ENCODE results near the gene TRIM65.

Gene TRIM65, protein sequence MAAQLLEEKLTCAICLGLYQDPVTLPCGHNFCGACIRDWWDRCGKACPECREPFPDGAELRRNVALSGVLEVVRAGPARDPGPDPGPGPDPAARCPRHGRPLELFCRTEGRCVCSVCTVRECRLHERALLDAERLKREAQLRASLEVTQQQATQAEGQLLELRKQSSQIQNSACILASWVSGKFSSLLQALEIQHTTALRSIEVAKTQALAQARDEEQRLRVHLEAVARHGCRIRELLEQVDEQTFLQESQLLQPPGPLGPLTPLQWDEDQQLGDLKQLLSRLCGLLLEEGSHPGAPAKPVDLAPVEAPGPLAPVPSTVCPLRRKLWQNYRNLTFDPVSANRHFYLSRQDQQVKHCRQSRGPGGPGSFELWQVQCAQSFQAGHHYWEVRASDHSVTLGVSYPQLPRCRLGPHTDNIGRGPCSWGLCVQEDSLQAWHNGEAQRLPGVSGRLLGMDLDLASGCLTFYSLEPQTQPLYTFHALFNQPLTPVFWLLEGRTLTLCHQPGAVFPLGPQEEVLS

DNA sequence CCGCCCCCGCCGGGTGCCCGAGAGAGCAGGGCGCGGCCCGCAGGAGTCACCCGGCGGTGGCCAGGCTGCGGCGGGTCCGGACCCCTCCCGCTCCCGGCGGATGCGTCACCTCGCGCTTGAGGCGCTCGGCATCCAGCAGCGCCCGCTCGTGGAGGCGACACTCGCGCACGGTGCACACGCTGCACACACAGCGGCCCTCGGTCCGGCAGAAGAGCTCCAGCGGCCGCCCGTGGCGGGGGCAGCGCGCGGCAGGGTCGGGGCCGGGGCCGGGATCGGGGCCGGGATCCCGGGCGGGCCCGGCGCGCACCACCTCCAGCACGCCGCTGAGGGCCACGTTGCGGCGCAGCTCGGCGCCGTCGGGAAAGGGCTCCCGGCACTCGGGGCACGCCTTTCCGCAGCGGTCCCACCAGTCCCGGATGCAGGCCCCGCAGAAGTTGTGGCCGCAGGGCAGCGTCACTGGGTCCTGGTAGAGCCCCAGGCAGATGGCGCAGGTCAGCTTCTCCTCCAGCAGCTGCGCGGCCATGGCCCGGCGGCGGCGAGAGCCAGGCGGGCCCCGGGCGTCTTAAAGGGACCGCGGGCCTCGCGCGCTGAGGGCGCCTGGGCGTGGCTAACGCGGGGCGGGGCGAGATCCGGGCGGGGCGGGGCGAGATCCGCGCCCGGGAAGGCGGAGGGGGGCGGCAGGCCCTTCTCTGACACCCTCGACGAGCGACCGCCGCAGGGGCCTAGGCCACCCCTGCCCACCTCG lies at the start of gene TRIM65:
Gene TRIM65, minus strand, starts transcription at position 537 of the 745 bp plus-strand sequence. Its CDS starts 14 bp downstream, at position 523.
- DNase-seq (ENCODE audit: low spot score): peak; percentile 80
- H3K36me3 Mint-ChIP-seq (ENCODE audit: low read depth): peaks cover 30% of the 10 kb centered on the region
- H3K27ac Mint-ChIP-seq: peak within 1 kb of the TSS; percentile 75
- no peaks in the 10 kb centered on the region for H3K27me3 Mint-ChIP-seq (ENCODE audit: low read depth)
- H3K4me1 Mint-ChIP-seq (ENCODE audit: low read depth): peaks cover 19% of the 10 kb centered on the region
- H3K4me3 Mint-ChIP-seq: peak within 1 kb of the TSS; percentile 89
- no peaks in the 10 kb centered on the region for H3K9me3 Mint-ChIP-seq

DNA sequence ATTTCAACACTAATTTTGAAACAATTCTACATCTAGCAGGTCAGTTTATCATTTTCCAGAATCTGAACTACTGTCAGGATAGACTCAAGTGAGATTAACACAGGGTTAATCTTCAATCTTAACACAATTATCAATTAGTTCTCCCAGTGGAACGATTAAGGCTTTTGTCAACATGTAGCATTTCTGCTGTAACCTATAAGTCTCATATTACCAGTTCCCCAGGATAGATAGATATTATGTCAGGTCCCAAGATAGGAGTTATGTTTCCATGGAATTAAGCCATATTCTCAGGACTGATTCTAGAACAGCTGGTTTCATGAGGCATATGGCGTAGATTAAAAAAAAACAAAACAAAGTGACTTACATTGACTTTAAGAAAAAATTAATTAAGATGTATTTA lies 48.5 kb upstream of the TRIM65 start:
- Mint-ChIP-seq H3K9me3 (no peaks in the 10 kb centered on the region), H3K4me1 (ENCODE audit: low read depth) (peaks cover 15% of the 10 kb centered on the region), H3K36me3 (ENCODE audit: low read depth) (peaks cover 18% of the 10 kb centered on the region), H3K27me3 (ENCODE audit: low read depth) (no peaks in the 10 kb centered on the region), H3K4me3 (no peak overlapping the region), H3K27ac (no peak overlapping the region)
- DNase-seq (ENCODE audit: low spot score): no peak

DNA sequence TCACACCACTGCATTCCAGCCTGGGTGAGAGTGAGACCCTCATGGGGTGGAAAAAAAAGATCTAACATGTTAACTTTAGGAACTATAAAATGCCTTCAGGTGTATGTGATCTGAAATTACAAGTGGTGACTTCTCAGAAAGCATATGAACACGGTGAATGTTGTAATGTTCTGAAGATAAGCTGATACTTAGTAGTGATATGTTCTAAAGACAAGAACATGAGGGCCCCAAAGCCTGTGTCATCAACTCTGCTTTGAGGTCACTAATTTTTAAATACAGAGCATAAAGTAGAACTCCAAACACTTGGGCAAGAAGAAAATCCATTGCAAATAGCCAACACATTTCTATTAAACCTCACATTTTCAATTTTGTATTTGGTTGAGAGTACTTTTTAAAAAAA lies 46.7 kb upstream of the TRIM65 start:
- Mint-ChIP-seq H3K4me3 (no peak overlapping the region), H3K9me3 (no peaks in the 10 kb centered on the region), H3K4me1 (ENCODE audit: low read depth) (peaks cover 12% of the 10 kb centered on the region), H3K27me3 (ENCODE audit: low read depth) (no peaks in the 10 kb centered on the region), H3K27ac (no peak overlapping the region), H3K36me3 (ENCODE audit: low read depth) (peaks cover 7% of the 10 kb centered on the region)
- DNase-seq (ENCODE audit: low spot score): no peak

DNA sequence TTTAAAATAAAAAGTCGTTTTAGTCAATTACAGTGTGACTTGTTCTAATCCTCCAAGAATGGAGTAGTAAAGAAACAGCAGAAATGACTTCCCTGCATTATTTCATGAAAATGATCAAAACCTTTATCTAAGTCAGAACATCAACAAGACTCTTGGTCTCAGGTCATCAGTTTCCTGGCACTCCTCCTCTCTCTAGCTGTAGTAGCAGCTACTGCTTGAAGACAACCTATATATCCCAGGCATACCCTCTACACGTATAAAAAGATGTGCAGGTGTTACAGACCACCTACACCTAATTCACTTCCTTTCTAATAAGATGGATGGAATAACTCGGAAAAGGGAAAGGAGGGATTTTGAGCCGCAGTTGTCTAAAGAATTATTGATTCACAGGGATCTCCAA lies 45.7 kb upstream of the TRIM65 start:
- Mint-ChIP-seq H3K9me3 (no peaks in the 10 kb centered on the region), H3K27me3 (ENCODE audit: low read depth) (no peaks in the 10 kb centered on the region), H3K4me1 (ENCODE audit: low read depth) (peaks cover 12% of the 10 kb centered on the region), H3K27ac (no peak overlapping the region), H3K36me3 (ENCODE audit: low read depth) (peaks cover 2% of the 10 kb centered on the region), H3K4me3 (no peak overlapping the region)
- no peak for DNase-seq (ENCODE audit: low spot score)

DNA sequence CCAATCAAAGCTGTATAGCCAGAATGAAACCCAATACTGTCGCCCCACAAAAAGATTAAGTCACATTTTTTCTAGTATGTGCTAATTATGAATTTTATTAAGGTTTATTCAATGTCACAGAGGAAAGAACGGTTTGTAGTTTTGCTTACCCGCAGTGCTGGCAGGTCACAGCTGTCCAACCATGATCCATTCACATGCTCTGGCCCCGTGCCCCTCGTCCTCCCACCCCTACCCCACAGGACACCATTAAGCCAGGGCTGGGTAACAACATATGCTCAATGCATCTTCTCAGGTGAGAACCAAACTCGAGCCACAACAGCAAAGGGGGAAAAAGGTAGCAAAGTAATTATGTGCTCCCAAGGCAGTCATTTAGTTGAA lies 44.7 kb upstream of the TRIM65 start:
- Mint-ChIP-seq H3K4me1 (ENCODE audit: low read depth) (peaks cover 12% of the 10 kb centered on the region), H3K27me3 (ENCODE audit: low read depth) (no peaks in the 10 kb centered on the region), H3K36me3 (ENCODE audit: low read depth) (no peaks in the 10 kb centered on the region), H3K4me3 (peak overlapping the region; percentile 87), H3K27ac (peak overlapping the region; percentile 71), H3K9me3 (no peaks in the 10 kb centered on the region)
- no peak for DNase-seq (ENCODE audit: low spot score)

DNA sequence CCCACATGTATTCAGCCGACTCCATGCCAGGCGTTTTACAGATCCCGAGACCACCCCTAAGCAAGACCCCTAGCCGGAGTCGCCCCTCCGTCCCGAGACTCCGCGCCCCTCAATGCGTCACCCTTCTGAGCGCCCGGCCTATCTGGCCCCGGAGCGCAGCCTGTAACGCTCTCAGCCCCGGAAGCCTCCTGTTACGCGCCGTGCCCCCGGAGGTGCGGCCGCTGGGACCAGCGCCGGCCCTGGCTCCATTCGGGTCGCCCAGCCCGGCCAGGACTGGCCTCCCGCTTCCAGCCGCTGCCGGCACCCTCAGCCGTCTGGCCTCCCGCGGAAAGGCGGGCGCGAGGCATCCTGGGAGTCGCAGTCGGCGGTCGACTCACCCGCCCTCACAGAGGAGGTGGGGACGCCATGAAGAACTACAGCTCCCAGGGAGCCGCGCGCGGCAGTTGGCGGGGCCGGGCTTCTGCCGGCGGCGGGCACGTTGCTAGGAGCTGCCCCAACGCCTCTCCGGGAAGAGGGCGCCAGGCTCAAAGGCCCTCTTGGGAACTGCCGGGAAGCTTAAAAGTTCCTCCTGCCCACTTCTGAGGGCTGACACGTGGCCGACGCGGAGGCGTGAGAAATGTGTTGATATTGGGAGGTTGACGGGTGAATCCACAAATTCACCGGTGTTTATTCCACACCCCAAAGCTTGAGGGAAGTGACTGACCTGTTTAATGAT lies 44.1 kb upstream of the TRIM65 start, which contains the start of gene FBF1:
Gene FBF1, minus strand, starts transcription at position 316 of the 715 bp plus-strand sequence. CDS start 2,893 bp downstream, outside the sequence.
- no peaks in the 10 kb centered on the region for H3K9me3 Mint-ChIP-seq
- H3K4me3 Mint-ChIP-seq: peak within 1 kb of the TSS; percentile 87
- peak within 1 kb of the TSS; percentile 80 for H3K27ac Mint-ChIP-seq
- peak; percentile 91 for DNase-seq (ENCODE audit: low spot score)
- no peaks in the 10 kb centered on the region for H3K27me3 Mint-ChIP-seq (ENCODE audit: low read depth)
- H3K36me3 Mint-ChIP-seq (ENCODE audit: low read depth): no peaks in the 10 kb centered on the region
- H3K4me1 Mint-ChIP-seq (ENCODE audit: low read depth): peaks cover 12% of the 10 kb centered on the region

DNA sequence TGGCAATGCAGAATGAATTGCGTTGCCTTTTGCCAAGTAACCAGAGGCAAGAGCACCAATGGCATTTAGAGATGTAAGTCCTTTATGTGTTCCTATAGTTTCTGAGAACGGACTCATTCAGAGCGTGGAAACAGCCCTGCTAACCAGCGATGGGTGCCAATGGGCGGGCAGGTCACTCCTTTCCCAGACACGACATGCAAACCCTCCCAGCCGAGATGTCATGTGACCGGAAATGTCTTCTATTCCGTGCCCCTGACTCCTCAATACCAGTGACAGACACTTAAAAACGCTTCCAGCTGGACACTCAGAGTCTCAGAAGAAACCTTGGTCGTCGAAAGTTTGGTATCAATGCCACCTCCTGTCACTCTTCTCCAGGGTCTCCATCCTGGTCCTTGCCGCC lies 40.9 kb upstream of the TRIM65 start:
- Mint-ChIP-seq H3K27ac (no peak overlapping the region), H3K9me3 (no peaks in the 10 kb centered on the region), H3K27me3 (ENCODE audit: low read depth) (no peaks in the 10 kb centered on the region), H3K4me3 (no peak overlapping the region), H3K36me3 (ENCODE audit: low read depth) (no peaks in the 10 kb centered on the region), H3K4me1 (ENCODE audit: low read depth) (peaks cover 12% of the 10 kb centered on the region)
- no peak for DNase-seq (ENCODE audit: low spot score)

DNA sequence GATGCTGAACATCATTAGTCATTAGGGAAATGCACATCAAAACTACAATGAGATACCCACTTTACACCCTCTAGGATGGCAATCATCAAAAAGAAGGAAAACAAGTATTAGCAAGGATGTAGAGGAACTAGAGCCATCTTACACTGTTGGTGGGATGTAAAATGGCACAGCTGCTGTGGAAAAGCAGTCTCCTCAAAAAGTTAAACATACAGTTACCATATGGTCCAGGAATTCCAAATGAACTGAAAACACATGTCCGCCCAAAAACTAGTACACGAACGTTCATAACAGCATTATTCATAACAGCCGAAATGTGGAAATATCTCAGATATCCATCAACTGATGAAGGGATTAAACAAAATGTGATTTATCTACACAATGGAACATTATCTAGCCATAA lies 37.1 kb upstream of the TRIM65 start:
- Mint-ChIP-seq H3K4me3 (no peak overlapping the region), H3K27me3 (ENCODE audit: low read depth) (no peaks in the 10 kb centered on the region), H3K27ac (no peak overlapping the region), H3K9me3 (no peaks in the 10 kb centered on the region), H3K36me3 (ENCODE audit: low read depth) (no peaks in the 10 kb centered on the region), H3K4me1 (ENCODE audit: low read depth) (no peaks in the 10 kb centered on the region)
- DNase-seq (ENCODE audit: low spot score): no peak

DNA sequence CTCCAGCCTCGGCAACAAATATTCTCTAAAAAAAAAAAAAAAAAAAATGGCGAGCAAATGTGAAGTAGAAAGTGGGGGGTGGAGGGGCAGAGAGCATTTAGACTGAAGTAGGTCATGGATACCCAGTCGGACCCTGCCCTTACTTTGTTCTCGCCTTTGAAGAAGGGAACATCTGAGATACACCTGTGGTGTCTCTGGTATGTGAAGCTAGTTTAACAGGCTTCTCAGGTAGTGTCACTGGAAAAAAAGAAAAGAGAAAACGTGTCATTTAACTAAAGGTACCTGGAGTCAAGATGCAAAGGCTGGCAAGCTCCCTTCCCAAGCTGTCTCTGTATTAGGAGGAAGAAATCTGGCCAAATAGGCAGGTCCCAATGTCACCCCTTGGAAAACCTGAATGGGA lies 36.1 kb upstream of the TRIM65 start:
- H3K4me3 Mint-ChIP-seq: no peak overlapping the region
- no peaks in the 10 kb centered on the region for H3K36me3 Mint-ChIP-seq (ENCODE audit: low read depth)
- no peaks in the 10 kb centered on the region for H3K27me3 Mint-ChIP-seq (ENCODE audit: low read depth)
- H3K9me3 Mint-ChIP-seq: no peaks in the 10 kb centered on the region
- H3K4me1 Mint-ChIP-seq (ENCODE audit: low read depth): no peaks in the 10 kb centered on the region
- no peak for DNase-seq (ENCODE audit: low spot score)
- no peak overlapping the region for H3K27ac Mint-ChIP-seq

DNA sequence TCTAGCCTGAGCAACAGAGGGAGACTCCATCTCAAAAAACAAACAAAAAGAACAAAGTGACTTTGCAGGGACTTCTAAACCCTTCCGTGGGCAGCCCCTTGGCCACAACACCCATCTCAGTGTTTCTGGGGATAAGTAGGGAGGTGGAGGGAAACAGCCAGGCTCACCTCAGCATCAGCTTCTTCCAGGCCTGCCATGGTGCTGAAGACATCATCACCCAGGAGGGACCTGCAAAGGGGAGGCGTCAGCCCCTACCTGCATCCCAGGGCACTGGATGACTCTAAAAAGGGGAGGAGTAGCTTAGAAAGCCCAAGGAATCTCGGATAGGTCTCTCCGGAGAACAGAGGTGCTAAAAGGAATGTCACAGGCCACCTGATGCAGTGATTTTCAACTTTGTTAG lies 34.3 kb upstream of the TRIM65 start:
- Mint-ChIP-seq H3K36me3 (ENCODE audit: low read depth) (no peaks in the 10 kb centered on the region), H3K27ac (no peak overlapping the region), H3K9me3 (no peaks in the 10 kb centered on the region), H3K27me3 (ENCODE audit: low read depth) (no peaks in the 10 kb centered on the region), H3K4me1 (ENCODE audit: low read depth) (no peaks in the 10 kb centered on the region), H3K4me3 (no peak overlapping the region)
- DNase-seq (ENCODE audit: low spot score): no peak

DNA sequence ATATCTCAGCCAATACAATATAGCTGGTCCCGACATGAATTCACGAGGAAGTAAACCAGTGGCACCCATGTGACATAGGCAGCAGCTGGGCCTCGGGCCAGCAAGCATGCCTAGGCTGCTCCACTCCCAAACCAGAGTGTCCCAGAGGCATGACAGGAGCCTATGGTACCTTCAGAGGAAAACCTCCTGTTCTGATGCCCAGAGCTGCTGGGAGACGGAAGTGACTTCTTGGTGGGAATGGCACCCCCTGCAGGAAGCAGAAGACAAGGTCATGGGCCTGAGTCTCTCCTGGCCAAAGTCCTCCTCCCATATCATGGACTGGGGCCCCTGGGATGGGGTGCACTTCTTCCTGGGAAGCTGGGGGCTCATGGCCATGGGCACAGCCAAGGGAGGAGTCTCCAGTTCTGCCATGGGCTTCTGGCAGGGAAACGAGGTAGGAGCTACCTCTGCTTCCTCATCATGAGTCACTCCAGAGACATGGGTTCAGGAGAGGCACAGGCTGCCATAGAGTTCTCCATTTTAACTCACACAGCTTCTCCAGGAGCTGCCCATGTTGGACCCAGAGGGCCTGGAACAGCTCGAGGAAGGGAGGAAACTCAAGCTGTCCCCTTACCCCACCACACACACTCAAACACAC lies 30.7 kb upstream of the TRIM65 start:
- DNase-seq (ENCODE audit: low spot score): no peak
- Mint-ChIP-seq H3K27ac (no peak overlapping the region), H3K9me3 (no peaks in the 10 kb centered on the region), H3K4me1 (ENCODE audit: low read depth) (no peaks in the 10 kb centered on the region), H3K4me3 (no peak overlapping the region), H3K27me3 (ENCODE audit: low read depth) (no peaks in the 10 kb centered on the region), H3K36me3 (ENCODE audit: low read depth) (no peaks in the 10 kb centered on the region)

DNA sequence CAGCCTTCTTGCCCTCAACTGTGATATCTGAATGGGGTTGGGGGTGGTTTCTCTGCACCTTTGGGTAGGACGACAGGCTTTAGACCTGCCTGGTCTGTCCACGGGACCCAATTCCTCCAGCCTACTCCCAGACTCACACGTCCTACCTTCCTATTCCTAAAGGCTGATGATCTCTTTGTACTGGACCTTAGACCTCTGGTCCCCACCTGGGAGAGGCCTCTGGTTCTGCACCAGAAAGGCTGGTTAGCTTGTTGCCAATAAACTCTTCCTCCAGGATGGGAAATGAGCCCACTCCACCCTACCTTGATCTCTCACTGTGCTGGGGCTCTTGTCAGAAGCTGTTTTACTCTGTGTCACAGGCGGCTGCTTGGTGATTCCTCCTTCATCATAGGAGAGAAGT lies 29.7 kb upstream of the TRIM65 start:
- no peak for DNase-seq (ENCODE audit: low spot score)
- H3K36me3 Mint-ChIP-seq (ENCODE audit: low read depth): no peaks in the 10 kb centered on the region
- H3K4me1 Mint-ChIP-seq (ENCODE audit: low read depth): no peaks in the 10 kb centered on the region

DNA sequence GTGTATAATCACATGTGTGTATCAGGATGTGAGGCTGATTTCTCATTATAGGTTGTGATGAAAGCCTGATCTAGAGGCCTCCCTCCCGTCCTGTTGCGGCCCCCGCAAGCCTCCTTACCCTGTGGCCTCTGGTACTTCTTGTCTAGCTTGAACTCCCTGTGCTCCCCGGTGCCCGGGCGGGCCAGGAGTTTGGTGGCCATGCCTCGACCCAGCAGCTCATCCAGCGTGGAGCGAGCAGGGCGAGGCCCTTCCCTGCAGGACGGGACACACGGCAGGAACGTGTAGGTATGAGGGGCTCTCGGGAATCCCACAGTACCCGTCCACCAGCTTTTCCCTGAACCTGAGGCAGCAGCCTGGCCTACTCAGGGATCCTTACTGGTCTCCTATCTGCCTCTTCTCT lies 29.2 kb upstream of the TRIM65 start:
- no peaks in the 10 kb centered on the region for H3K36me3 Mint-ChIP-seq (ENCODE audit: low read depth)
- no peak overlapping the region for H3K4me3 Mint-ChIP-seq
- H3K27ac Mint-ChIP-seq: no peak overlapping the region

More for the DNA sequence above, 29.7 kb upstream of the TRIM65 start:
- Mint-ChIP-seq H3K27ac (no peak overlapping the region), H3K9me3 (no peaks in the 10 kb centered on the region), H3K4me3 (no peak overlapping the region), H3K27me3 (ENCODE audit: low read depth) (no peaks in the 10 kb centered on the region)

More for the DNA sequence above, 29.2 kb upstream of the TRIM65 start:
- Mint-ChIP-seq H3K9me3 (no peaks in the 10 kb centered on the region), H3K4me1 (ENCODE audit: low read depth) (no peaks in the 10 kb centered on the region), H3K27me3 (ENCODE audit: low read depth) (no peaks in the 10 kb centered on the region)
- DNase-seq (ENCODE audit: low spot score): no peak

Data from T-helper 2 cell treated with Interferon-gamma antibody and Interleukin-4, amounts not matched to agents 5 μg/mL and 100 μg/mL, for 36 hours (primary cell).